Mononuclear cell (primary cell): ENCODE results near the gene DMRT2. TPM values are rescaled to one million over a fixed set of nuclear protein-coding genes. Genes with fewer than 3 reads are reported as not detected.

Source experiments
- H3K27me3 ChIP-seq: 2 replicates; pipeline ENCODE4 v1.6.0; 2011; ENCODE audit warnings: low read length, control low read depth; ENCODE audit not compliant: insufficient read depth
- H3K4me1 ChIP-seq: 2 replicates; pipeline ENCODE4 v1.5.1; 2011; ENCODE audit warnings: mild to moderate bottlenecking, low read length, control low read depth; ENCODE audit not compliant: insufficient read depth
- H3K4me3 ChIP-seq: 2 replicates; pipeline ENCODE4 v1.5.1; 2011; ENCODE audit warnings: mild to moderate bottlenecking, low read length, moderate library complexity
- H3K9me3 ChIP-seq: 2 replicates; pipeline ENCODE4 v1.5.1; 2011; ENCODE audit warnings: low read depth, mild to moderate bottlenecking, control low read depth, low read length
- total RNA-seq: library from RNA; depleted of rRNA; stranded (reverse); fragments of >200 nt; gene quantifications from one replicate; pipeline ENCODE4 v1.2.3, GENCODE V29; 2012

Gene DMRT2
- total RNA-seq, 1 donor, result not detected

DNA sequence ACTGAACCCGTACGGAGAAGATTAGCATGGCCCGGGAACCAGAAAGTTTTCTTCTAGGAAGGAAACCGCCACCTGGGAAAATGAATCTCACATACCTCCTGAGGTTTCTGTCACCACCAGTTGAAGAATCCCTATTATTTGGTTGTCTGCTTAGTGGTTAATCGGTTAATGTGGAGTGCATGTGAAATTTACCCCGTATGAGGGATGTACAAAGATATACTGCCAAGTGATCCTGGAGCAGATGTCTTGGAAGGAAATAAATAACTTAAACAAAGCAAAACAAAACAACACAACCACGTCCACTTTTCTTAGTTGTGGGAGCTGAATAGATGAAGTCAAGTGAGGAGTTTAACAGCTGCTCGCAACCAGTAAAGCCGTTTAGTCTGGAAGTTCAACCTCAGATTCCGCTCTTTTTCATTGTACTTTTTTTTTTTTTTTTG is 3.8 kb downstream of the DMRT2 start:
- peaks cover 94% of the 10 kb centered on the region for H3K27me3 ChIP-seq
- H3K4me1 ChIP-seq, result peaks cover under 1% of the 10 kb centered on the region
- H3K4me3 ChIP-seq, result no peak overlapping the region
- no peaks in the 10 kb centered on the region for H3K9me3 ChIP-seq

DNA sequence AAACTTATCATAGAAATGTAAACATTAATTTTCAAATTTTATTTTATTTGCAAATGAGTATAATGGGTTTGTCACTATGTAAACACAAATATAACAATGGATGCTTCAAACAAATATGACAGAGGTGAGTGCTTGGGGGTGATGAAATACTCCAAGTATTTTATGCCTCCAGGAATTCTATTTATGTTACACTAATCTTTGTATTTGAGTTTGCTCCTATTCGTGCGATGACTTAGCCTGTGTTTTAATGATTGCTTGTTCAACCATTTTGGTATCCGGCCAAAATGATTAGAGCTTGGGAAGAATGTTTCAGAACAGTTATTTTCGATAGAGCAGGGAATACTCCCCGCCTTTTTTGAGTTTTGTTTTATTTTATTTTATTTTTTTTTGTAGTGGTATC is 5.0 kb downstream of the DMRT2 start:
- no peaks in the 10 kb centered on the region for H3K9me3 ChIP-seq
- H3K27me3 ChIP-seq, result peaks cover 83% of the 10 kb centered on the region

DNA sequence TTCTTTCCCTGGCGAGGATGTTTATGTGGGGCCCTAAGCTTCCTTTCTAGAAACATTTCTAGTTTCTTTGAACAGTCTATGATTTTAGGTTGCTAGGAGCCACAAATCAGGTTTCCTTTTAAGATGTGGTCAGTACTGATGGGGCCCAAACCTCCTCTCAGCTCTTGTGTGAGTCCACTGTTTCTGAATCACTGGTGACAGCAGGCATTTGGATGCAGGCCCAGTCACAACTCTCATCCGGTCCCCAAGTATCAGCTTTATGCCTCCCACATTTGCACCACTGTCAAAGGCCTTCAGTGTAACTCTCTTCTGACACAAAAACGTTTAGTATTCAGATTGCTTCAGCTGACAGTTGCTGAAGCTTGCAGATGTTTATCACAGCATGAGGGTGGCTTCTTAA is 7.8 kb downstream of the DMRT2 start:
- H3K27me3 ChIP-seq, result peaks cover 60% of the 10 kb centered on the region

More for the DNA sequence above, 5.0 kb downstream of the DMRT2 start:
- no peaks in the 10 kb centered on the region for H3K4me1 ChIP-seq
- no peak overlapping the region for H3K4me3 ChIP-seq

DNA sequence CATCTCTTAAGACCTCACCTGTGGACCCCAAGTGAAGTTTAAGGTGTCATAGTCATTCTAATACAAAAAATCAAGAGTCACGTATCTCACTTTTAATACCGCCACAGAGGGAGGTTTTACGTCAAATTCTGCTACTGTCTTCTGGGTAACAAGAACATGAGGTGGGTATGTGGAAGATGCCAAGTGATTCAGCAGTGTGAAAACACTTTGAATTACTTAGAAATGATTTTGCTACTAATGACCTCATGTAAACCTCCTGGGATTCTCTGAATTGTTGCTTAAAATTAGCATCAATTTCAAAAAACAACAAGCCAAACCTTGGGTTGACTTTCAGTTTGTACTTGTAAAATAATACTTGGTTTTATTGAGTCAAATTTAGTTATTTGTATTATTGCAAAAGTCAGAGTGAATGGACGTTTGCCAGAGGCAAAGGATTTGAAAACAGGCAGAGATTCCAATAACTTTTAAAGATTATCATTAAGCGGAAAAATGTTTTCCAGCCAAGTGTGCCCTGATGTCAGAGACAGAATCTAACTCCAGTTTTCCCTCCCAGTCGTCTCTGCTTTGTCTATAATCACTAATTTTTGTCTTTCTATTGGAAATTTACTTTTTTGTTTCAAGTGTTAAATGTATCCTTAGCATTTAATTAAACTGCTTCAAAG is 8.8 kb downstream of the DMRT2 start:
- H3K27me3 ChIP-seq, result peaks cover 50% of the 10 kb centered on the region

More for the DNA sequence above, 7.8 kb downstream of the DMRT2 start:
- no peaks in the 10 kb centered on the region for H3K4me1 ChIP-seq
- no peak overlapping the region for H3K4me3 ChIP-seq
- H3K9me3 ChIP-seq, result no peaks in the 10 kb centered on the region

DNA sequence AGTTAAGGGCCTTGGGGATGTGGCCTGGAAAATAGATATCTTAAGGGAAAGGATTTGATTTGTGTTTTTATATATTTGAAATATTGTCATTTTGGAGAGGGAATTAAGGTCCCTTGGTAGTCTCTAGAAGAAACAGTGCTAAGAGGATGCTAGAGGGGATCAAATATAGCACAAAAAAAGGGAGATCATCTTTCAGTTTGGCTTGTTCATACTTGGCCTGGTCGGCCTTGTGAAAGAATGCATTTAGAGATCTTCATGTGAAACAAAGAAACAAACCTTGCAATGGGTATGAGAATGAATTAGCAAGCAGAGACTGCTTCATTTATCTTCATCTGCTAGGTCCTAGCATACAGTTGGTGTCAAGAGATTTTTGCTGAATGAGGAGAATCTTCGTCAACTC is 15.0 kb downstream of the DMRT2 start:
- Histone ChIP-seq H3K4me3 (no peak overlapping the region), H3K27me3 (peaks cover 2% of the 10 kb centered on the region), H3K4me1 (no peaks in the 10 kb centered on the region), H3K9me3 (no peaks in the 10 kb centered on the region)

More for the DNA sequence above, 8.8 kb downstream of the DMRT2 start:
- no peak overlapping the region for H3K4me3 ChIP-seq
- H3K9me3 ChIP-seq, result no peaks in the 10 kb centered on the region
- H3K4me1 ChIP-seq, result no peaks in the 10 kb centered on the region

DNA sequence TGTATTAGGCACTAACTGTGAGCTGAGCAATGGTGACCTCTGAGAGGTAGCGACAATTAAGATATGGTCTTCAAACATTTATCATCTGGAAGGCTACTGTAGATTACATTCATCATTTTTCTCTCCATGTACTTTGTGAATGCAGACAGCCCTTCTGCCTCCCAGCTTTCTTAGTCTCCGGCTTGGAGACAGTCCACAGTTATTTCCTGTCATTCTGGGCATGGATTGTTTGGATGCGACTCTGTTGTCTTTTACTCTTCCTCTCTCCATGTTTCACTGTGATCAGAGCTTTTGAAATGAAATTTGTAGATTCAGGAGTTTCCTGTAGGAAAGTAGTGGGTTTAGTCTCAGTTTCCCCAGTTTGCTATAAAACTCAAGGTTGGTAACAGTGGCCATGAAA is 20.5 kb downstream of the DMRT2 start:
- H3K4me3 ChIP-seq, result no peak overlapping the region
- H3K27me3 ChIP-seq, result no peaks in the 10 kb centered on the region
- no peaks in the 10 kb centered on the region for H3K9me3 ChIP-seq
- H3K4me1 ChIP-seq, result no peaks in the 10 kb centered on the region

DNA sequence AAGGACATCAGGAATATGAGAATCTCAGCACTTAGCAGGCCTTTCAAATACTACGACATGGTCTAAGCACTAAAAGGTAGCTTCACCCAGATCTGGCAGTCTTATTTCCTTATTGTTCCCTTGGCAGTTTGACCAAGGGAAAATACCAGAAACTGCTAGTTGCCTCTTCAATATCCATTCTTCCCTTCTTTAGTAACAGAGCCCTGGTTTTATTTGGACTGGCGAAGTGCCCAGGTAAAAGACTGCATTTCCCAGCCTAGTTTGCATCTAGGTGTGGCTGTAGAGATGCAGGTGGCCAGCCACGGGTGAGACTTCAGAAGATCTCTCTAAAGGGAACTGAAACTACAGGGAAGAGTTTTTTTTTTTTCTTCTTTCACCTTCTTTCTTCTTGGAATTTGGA is 21.6 kb downstream of the DMRT2 start:
- Histone ChIP-seq H3K9me3 (no peaks in the 10 kb centered on the region), H3K4me1 (no peaks in the 10 kb centered on the region), H3K27me3 (no peaks in the 10 kb centered on the region), H3K4me3 (no peak overlapping the region)

DNA sequence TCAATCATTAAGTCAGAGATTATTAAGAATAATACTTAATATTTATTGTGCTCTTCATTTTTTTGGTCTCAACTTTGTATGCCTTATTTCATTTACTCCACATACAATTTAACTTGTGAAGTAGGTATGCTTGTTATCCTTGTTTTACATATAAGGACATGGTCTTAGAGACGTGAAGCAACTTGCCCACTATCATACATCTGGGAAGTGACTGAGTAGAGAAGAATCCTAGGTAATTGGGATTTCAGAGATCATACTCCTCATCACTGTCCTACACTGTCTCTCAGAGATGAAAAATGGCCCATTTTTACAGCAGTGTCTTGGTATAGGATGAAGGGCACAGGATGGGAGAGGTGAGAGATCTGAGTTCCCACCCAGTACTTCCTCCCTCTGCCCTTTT is 23.3 kb downstream of the DMRT2 start:
- H3K9me3 ChIP-seq, result no peaks in the 10 kb centered on the region
- no peak overlapping the region for H3K4me3 ChIP-seq
- H3K4me1 ChIP-seq, result no peaks in the 10 kb centered on the region
- H3K27me3 ChIP-seq, result no peaks in the 10 kb centered on the region

DNA sequence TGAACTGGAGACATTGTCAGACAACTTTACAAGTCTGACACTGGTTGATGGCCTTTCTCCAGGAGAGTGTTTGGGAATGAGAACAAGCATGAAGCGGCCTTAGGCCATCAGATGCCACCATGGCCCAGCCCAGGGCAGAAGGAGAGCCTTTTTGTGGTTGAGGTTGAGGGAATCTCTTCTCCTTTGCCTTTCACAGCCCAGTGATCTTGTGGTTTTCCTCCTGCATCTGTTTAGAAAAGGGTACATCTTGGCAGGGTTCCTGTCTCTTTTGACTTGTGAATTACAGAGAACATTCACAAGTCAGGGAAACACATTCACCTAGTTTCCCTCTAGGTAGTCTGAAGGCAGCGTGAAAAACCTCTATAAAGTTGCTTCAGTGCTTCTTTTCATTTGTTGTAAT is 27.5 kb downstream of the DMRT2 start:
- no peaks in the 10 kb centered on the region for H3K4me1 ChIP-seq
- no peak overlapping the region for H3K4me3 ChIP-seq
- no peaks in the 10 kb centered on the region for H3K9me3 ChIP-seq
- H3K27me3 ChIP-seq, result peaks cover 3% of the 10 kb centered on the region

DNA sequence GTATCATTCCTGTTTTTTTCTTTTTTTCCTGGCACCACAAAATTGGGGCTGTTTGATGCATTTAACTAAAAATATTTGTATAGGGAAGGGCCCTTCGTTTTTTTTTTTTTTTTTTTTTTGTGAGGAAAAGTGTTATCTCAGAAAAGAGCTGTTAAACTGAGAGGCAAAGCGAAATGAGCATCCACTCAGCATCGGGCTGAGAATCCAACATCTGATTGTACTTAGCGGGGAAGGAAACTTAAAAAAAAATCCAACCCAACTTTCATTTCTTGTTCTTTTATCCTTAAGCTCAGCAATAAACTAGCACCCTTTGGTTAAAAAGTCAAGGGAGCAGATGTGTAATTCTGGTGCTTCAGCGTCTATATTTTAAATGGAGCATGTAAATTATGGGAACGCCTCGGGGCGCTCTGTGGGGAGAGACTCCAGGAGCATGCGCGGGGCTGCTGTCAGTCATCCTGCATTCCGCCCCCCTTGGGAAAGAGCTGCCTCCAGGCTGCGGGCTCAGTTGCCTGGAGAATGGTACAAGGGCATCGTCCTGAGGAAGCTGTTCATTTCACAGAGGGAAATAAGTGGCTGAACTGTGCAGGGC is 33.3 kb downstream of the DMRT2 start:
- peaks cover 6% of the 10 kb centered on the region for H3K27me3 ChIP-seq
- no peaks in the 10 kb centered on the region for H3K9me3 ChIP-seq
- no peaks in the 10 kb centered on the region for H3K4me1 ChIP-seq
- no peak overlapping the region for H3K4me3 ChIP-seq

DNA sequence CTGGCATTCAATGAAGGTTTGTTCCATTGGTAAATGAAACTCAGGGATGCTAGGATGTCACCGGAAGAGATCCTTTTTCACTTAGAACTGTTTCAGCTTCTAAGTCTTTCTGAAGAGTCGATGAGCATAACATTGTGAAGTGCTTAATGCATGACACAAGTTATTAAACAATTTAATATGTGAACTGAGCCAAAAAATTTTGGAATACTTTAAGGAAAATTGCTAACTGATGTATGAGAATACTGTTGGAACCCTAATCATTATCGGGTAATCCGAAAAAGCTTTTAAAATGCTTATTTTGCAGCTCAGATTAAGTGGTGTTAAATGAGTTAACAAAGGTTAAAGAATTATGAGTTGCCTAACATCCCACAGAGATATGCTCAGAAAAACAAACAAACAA is 34.9 kb downstream of the DMRT2 start:
- Histone ChIP-seq H3K9me3 (no peaks in the 10 kb centered on the region), H3K27me3 (peaks cover 9% of the 10 kb centered on the region), H3K4me3 (no peak overlapping the region), H3K4me1 (no peaks in the 10 kb centered on the region)

DNA sequence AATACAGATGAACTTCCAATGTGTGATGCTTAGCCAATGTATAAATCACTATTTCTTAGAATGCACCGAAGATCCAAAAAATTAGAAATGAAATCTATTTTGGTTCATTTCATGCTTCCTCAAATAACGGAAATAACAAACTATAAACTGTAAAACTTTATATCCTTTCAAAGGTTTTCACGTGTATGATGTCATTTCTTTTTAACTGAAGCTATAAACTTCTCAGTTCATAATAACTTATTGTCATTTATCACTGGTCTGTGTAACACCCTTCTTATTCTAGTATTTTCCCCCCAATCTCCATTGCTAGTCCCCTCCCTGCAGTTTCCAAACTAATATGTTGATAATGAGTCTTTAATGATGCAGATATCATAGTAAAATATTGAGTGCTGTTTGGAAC is 36.4 kb downstream of the DMRT2 start:
- H3K4me3 ChIP-seq, result no peak overlapping the region
- no peaks in the 10 kb centered on the region for H3K9me3 ChIP-seq
- H3K27me3 ChIP-seq, result peaks cover 16% of the 10 kb centered on the region
- H3K4me1 ChIP-seq, result no peaks in the 10 kb centered on the region

DNA sequence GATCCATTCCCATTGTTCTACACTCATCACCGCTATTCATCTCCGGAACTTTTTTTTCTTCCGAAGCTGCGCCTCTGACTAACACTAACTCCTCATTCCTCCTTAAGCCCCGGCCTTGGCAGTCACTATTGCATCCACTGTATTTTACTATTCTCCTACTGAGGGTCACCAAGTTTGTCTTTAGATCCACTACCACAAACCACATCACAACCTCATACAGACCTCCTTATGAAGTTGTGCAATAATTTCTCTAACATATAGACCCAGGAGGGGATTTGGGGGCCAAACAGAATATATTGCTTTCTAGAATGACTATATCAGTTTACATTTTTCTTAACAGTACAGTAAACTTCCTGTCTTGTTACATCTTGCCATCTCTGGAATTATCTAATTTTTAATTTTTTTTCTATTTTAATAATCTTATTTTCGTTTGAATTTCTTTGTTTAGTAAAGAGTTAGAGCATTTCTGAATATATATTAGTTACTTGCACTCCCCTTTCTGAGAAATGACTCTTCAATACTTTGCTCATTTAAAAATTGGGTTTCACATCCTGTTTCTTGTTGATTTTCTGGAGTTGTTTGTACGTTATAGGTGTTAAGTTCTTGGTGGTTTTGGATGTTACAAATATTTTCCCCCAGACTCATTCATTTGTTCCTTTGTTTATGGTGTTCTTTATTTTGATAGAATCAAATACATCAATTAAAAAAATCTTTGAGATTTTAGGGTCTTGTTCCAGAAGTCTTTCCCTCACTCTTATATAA is 37.1 kb downstream of the DMRT2 start:
- no peak overlapping the region for H3K4me3 ChIP-seq
- peaks cover 16% of the 10 kb centered on the region for H3K27me3 ChIP-seq
- no peaks in the 10 kb centered on the region for H3K4me1 ChIP-seq

DNA sequence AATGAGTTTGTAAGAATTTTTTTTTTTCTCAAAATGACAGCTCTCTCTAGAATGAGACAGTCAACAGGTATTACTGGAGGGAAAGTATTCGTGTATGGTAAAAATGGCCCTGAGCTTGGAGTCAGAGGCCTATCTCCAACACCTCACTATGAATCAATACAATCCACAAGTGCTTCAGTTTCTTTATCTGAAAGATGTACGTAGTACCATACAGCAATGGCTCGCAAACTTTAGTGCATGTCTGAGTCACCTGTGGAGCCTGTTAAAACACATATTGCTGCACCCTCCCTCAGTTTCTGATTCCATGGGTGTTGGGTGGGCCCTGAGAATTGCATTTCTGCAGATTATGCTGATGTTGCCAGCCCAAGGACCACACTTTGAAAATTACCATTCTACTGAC is 44.6 kb downstream of the DMRT2 start:
- H3K27me3 ChIP-seq, result peaks cover 7% of the 10 kb centered on the region
- no peaks in the 10 kb centered on the region for H3K9me3 ChIP-seq
- H3K4me1 ChIP-seq, result no peaks in the 10 kb centered on the region
- H3K4me3 ChIP-seq, result no peak overlapping the region

More for the DNA sequence above, 37.1 kb downstream of the DMRT2 start:
- H3K9me3 ChIP-seq, result no peaks in the 10 kb centered on the region

DNA sequence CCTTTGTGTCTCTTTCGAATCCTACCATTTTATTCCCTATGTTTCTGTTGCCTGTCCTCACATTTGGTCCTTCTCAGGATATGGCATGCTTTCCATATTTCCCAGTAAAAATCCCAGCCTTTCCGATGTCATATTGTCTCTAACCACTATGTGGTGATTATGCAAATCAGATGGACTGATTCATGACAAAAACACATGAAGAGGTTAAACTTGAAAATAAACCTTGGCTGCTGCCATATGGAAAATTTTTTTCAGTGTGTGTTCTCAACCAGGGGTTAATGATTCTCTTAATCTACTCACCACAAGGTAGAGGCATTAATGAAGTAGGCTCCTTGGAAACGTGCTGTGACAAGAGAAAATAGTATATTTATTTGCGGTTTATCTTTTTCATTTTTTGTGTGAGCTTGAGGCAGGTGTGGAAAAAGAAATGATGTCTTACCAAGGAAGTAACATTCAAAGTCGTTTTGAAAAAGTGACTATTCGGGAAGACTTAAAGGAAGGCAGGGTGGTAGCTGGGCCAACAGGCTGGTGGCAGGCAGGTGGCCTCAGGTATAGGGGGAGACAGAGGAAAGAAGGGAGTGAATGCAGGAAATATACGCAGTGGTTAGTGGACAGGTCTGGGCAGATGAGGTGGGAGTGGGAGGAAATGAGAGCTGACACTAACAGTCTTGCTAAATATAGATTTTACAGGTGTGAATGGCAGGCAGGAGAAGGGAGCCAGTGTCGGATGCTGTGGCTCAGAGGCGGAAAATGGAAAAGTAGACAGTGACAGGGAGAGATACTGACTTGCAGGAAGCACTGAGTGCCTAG is 46.2 kb downstream of the DMRT2 start:
- no peaks in the 10 kb centered on the region for H3K4me1 ChIP-seq
- no peaks in the 10 kb centered on the region for H3K9me3 ChIP-seq
- H3K27me3 ChIP-seq, result no peaks in the 10 kb centered on the region
- no peak overlapping the region for H3K4me3 ChIP-seq
